HepG2 (cell line): Measurements from ENCODE around the gene TGDS. TPM values are rescaled to one million over a fixed set of nuclear protein-coding genes. Genes with fewer than 3 reads are reported as not detected.

Experiments used
- BORCS8-MEF2B ChIP-seq: sonication (generic); formaldehyde crosslinking; IDR thresholded peaks from 2 replicates; pipeline ENCODE4 v1.8.0; 2022; ENCODE audit warnings: mild to moderate bottlenecking, missing genetic modification reagents
- DMAP1 ChIP-seq: IDR thresholded peaks from 2 replicates; pipeline ENCODE4 v1.6.1; 2016
- ELF1 ChIP-seq: sonication (generic); formaldehyde crosslinking; IDR thresholded peaks from 2 replicates; pipeline ENCODE4 v1.4.0; 2020; ENCODE audit warnings: missing genetic modification reagents
- ETV5 ChIP-seq: IDR thresholded peaks from 2 replicates; pipeline ENCODE4 v1.6.1; 2018; ENCODE audit warnings: missing biosample characterization, missing genetic modification reagents, inconsistent platforms, borderline replicate concordance
- HOXA5 ChIP-seq: sonication (generic); formaldehyde crosslinking; IDR thresholded peaks from 2 replicates; pipeline ENCODE4 v1.4.0; 2020; ENCODE audit warnings: missing genetic modification reagents
- KLF12 ChIP-seq: sonication (generic); formaldehyde crosslinking; IDR thresholded peaks from 2 replicates; pipeline ENCODE4 v1.4.0; 2020; ENCODE audit warnings: missing genetic modification reagents, borderline replicate concordance
- MED13 ChIP-seq: sonication (generic); formaldehyde crosslinking; IDR thresholded peaks from 2 replicates; pipeline ENCODE4 v1.5.0; 2020; ENCODE audit warnings: missing genetic modification reagents
- MYNN ChIP-seq: sonication (generic); formaldehyde crosslinking; IDR thresholded peaks from 2 replicates; pipeline ENCODE4 v1.4.0; 2020; ENCODE audit warnings: mild to moderate bottlenecking, low read depth, missing genetic modification reagents
- POGZ ChIP-seq: sonication (generic); formaldehyde crosslinking; IDR thresholded peaks from 2 replicates; pipeline ENCODE4 v1.4.0; 2020; ENCODE audit warnings: mild to moderate bottlenecking, missing genetic modification reagents
- ZNF224 ChIP-seq: sonication (generic); formaldehyde crosslinking; IDR thresholded peaks from 2 replicates; pipeline ENCODE4 v1.5.0; 2020; ENCODE audit warnings: mild to moderate bottlenecking, missing genetic modification reagents
- ZNF713 ChIP-seq: sonication (generic); formaldehyde crosslinking; IDR thresholded peaks from 2 replicates; pipeline ENCODE4 v1.4.0; 2020; ENCODE audit warnings: mild to moderate bottlenecking, missing genetic modification reagents
- polyA plus RNA-seq, 8 experiments: library from polyadenylated mRNA; depleted of rRNA in 3 of 8; stranded (reverse) in 7 of 8; unstranded in 1 of 8; fragments of >200 nt; fragmentation: Illumina TruSeq in 4 of 8; extraction: Trizol in 4 of 8; gene quantifications; 2 replicates each; pipeline versions ENCODE4 v1.2.1 to v1.2.3, GENCODE V29; 2011 to 2016; ENCODE audit warnings: low read depth in 4 of 8, missing spikeins in 1 of 8, mixed read lengths in 1 of 8; ENCODE audit not compliant: insufficient read depth in 1 of 8
- total RNA-seq, 5 experiments: library from RNA; depleted of rRNA; stranded (reverse); fragments of >200 nt; fragmentation: Illumina TruSeq; extraction: Trizol; gene quantifications; 2 replicates each; pipeline ENCODE4 v1.2.3, GENCODE V29; 2016; ENCODE audit warnings: low read depth in 1 of 5
- TF ChIP-seq, protein P1 (sequence below): sonication (generic); formaldehyde crosslinking; IDR thresholded peaks from 2 replicates; pipeline ENCODE4 v1.5.1; 2020; ENCODE audit warnings: missing genetic modification reagents, mild to moderate bottlenecking, borderline replicate concordance
- TF ChIP-seq, protein P2 (sequence below): IDR thresholded peaks from 2 replicates; pipeline ENCODE4 v1.4.0; 2020; ENCODE audit warnings: mild to moderate bottlenecking, missing genetic modification reagents
- TF ChIP-seq, protein P3 (sequence below): IDR thresholded peaks from 2 replicates; pipeline ENCODE4 v1.6.1; 2016; ENCODE audit warnings: missing genetic modification reagents, missing compliant biosample characterization
- TF ChIP-seq, protein P4 (sequence below): sonication (generic); formaldehyde crosslinking; IDR thresholded peaks from 2 replicates; pipeline ENCODE4 v1.4.0; 2020; ENCODE audit warnings: missing genetic modification reagents, borderline replicate concordance
- TF ChIP-seq, protein P5 (sequence below): sonication (generic); formaldehyde crosslinking; IDR thresholded peaks from 2 replicates; pipeline ENCODE4 v1.4.0; 2020; ENCODE audit warnings: mild to moderate bottlenecking, missing genetic modification reagents

The TGDS gene
- total and polyA plus RNA-seq, 2 of the 13 experiments (the other 11 are each of a cell fraction or from before 2014, with no cell fraction given) = 15.5 to 17.9 TPM

DNA sequence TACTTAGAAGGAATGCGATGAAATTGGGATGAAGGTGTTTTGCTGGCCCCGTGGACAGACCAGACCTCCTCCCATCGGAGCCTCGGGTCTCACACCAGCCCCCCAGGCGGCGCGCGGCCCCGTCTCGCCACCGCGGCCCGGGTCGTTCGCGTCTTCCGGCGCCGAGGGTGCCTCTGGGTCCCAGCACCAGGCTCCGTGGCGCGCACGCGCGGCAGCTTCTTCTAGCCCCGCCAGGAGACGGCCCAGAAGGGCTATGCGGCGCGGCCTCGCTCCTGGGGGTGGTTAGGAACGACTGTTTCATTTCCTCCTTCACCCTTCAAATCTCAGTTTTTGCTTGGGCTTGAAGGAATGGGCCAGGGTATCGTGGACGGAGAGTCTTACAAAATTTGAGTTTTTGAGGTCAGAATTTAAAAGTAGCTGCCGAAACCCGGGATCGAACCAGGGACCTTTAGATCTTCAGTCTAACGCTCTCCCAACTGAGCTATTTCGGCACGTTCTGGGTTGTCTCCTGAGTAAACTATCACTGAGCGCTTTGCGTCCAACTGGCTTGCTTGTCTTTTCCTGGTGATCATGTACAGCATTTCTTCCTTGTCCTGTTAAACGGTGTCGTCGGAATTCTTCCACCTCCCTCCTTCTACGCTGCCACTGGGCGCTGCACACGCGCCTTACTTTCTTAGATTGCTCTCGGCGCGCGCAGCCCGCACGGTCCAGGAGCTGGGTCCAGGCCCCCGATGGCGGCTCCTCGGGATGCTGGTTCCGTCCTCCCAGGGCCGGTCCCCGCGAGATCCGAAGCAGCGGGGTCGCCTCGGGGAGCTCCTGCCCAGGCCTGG lies 46.5 kb downstream of the TGDS start (continued):
- TF ChIP-seq, protein P1, sequence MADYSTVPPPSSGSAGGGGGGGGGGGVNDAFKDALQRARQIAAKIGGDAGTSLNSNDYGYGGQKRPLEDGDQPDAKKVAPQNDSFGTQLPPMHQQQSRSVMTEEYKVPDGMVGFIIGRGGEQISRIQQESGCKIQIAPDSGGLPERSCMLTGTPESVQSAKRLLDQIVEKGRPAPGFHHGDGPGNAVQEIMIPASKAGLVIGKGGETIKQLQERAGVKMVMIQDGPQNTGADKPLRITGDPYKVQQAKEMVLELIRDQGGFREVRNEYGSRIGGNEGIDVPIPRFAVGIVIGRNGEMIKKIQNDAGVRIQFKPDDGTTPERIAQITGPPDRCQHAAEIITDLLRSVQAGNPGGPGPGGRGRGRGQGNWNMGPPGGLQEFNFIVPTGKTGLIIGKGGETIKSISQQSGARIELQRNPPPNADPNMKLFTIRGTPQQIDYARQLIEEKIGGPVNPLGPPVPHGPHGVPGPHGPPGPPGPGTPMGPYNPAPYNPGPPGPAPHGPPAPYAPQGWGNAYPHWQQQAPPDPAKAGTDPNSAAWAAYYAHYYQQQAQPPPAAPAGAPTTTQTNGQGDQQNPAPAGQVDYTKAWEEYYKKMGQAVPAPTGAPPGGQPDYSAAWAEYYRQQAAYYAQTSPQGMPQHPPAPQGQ (CRISPR knock-in tag) = no peak
- TF ChIP-seq HOXA5 (peak; percentile 53; the same call in 1 of the 2 replicates), ZNF224 (CRISPR knock-in tag) (peak; percentile 79; the same call in 1 of the 2 replicates), KLF12 (CRISPR knock-in tag) (peak; percentile 46; the same call in 1 of the 2 replicates), MYNN (CRISPR knock-in tag) (no peak), ETV5 (CRISPR knock-in tag) (peak; percentile 53; the same call in 1 of the 2 replicates), MED13 (0 out of 2 replicates have a peak, but pooled peaks have one; percentile 54), ZNF713 (CRISPR knock-in tag) (0 out of 2 replicates have a peak, but pooled peaks have one; percentile 35), BORCS8-MEF2B (CRISPR knock-in tag) (no peak; the same call in 1 of the 2 replicates), DMAP1 (CRISPR knock-in tag) (peak; percentile 42), ELF1 (CRISPR knock-in tag) (no peak), POGZ (CRISPR knock-in tag) (peak; percentile 36; the same call in 1 of the 2 replicates)
- TF ChIP-seq, protein P2, sequence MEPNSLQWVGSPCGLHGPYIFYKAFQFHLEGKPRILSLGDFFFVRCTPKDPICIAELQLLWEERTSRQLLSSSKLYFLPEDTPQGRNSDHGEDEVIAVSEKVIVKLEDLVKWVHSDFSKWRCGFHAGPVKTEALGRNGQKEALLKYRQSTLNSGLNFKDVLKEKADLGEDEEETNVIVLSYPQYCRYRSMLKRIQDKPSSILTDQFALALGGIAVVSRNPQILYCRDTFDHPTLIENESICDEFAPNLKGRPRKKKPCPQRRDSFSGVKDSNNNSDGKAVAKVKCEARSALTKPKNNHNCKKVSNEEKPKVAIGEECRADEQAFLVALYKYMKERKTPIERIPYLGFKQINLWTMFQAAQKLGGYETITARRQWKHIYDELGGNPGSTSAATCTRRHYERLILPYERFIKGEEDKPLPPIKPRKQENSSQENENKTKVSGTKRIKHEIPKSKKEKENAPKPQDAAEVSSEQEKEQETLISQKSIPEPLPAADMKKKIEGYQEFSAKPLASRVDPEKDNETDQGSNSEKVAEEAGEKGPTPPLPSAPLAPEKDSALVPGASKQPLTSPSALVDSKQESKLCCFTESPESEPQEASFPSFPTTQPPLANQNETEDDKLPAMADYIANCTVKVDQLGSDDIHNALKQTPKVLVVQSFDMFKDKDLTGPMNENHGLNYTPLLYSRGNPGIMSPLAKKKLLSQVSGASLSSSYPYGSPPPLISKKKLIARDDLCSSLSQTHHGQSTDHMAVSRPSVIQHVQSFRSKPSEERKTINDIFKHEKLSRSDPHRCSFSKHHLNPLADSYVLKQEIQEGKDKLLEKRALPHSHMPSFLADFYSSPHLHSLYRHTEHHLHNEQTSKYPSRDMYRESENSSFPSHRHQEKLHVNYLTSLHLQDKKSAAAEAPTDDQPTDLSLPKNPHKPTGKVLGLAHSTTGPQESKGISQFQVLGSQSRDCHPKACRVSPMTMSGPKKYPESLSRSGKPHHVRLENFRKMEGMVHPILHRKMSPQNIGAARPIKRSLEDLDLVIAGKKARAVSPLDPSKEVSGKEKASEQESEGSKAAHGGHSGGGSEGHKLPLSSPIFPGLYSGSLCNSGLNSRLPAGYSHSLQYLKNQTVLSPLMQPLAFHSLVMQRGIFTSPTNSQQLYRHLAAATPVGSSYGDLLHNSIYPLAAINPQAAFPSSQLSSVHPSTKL (CRISPR knock-in tag) = peak; percentile 66; the same call in 1 of the 2 replicates
- TF ChIP-seq, protein P3, sequence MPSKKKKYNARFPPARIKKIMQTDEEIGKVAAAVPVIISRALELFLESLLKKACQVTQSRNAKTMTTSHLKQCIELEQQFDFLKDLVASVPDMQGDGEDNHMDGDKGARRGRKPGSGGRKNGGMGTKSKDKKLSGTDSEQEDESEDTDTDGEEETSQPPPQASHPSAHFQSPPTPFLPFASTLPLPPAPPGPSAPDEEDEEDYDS (CRISPR knock-in tag) = no peak; the same call in 1 of the 2 replicates
- TF ChIP-seq, protein P4, sequence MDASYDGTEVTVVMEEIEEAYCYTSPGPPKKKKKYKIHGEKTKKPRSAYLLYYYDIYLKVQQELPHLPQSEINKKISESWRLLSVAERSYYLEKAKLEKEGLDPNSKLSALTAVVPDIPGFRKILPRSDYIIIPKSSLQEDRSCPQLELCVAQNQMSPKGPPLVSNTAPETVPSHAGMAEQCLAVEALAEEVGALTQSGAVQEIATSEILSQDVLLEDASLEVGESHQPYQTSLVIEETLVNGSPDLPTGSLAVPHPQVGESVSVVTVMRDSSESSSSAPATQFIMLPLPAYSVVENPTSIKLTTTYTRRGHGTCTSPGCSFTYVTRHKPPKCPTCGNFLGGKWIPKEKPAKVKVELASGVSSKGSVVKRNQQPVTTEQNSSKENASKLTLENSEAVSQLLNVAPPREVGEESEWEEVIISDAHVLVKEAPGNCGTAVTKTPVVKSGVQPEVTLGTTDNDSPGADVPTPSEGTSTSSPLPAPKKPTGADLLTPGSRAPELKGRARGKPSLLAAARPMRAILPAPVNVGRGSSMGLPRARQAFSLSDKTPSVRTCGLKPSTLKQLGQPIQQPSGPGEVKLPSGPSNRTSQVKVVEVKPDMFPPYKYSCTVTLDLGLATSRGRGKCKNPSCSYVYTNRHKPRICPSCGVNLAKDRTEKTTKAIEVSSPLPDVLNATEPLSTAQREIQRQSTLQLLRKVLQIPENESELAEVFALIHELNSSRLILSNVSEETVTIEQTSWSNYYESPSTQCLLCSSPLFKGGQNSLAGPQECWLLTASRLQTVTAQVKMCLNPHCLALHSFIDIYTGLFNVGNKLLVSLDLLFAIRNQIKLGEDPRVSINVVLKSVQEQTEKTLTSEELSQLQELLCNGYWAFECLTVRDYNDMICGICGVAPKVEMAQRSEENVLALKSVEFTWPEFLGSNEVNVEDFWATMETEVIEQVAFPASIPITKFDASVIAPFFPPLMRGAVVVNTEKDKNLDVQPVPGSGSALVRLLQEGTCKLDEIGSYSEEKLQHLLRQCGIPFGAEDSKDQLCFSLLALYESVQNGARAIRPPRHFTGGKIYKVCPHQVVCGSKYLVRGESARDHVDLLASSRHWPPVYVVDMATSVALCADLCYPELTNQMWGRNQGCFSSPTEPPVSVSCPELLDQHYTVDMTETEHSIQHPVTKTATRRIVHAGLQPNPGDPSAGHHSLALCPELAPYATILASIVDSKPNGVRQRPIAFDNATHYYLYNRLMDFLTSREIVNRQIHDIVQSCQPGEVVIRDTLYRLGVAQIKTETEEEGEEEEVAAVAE = peak; percentile 62; the same call in 1 of the 2 replicates
- TF ChIP-seq, protein P5, sequence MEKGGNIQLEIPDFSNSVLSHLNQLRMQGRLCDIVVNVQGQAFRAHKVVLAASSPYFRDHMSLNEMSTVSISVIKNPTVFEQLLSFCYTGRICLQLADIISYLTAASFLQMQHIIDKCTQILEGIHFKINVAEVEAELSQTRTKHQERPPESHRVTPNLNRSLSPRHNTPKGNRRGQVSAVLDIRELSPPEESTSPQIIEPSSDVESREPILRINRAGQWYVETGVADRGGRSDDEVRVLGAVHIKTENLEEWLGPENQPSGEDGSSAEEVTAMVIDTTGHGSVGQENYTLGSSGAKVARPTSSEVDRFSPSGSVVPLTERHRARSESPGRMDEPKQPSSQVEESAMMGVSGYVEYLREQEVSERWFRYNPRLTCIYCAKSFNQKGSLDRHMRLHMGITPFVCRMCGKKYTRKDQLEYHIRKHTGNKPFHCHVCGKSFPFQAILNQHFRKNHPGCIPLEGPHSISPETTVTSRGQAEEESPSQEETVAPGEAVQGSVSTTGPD (CRISPR knock-in tag) = 0 out of 2 replicates have a peak, but pooled peaks have one; percentile 40
